ENCODE measurements around the gene ALDH3B1. TPM values are rescaled to one million over a fixed set of nuclear protein-coding genes. Genes with fewer than 3 reads are reported as not detected.

Gene ALDH3B1
- total and polyA plus RNA-seq, 10 of the 15 experiments (the other 5 are each of a cell fraction or from before 2014, with no cell fraction given), result 0.03 to 0.37 (median 0.17) TPM; not detected in 3

GRCh38 chr11:68009391-68010089 is 587 bp upstream of the ALDH3B1 start (continued):
- no peak for TF ChIP-seq REST (IDR thresholded peaks at IDR 0.05; ENCODE audit: low read depth, low read length)
- TF ChIP-seq EP300 (IDR thresholded peaks at IDR 0.05; ENCODE audit: borderline replicate concordance in 1 of 2, control insufficient read depth in 1 of 2, low read depth in 2 of 2, low read length in 2 of 2), result no peak
- TF ChIP-seq, protein P1, sequence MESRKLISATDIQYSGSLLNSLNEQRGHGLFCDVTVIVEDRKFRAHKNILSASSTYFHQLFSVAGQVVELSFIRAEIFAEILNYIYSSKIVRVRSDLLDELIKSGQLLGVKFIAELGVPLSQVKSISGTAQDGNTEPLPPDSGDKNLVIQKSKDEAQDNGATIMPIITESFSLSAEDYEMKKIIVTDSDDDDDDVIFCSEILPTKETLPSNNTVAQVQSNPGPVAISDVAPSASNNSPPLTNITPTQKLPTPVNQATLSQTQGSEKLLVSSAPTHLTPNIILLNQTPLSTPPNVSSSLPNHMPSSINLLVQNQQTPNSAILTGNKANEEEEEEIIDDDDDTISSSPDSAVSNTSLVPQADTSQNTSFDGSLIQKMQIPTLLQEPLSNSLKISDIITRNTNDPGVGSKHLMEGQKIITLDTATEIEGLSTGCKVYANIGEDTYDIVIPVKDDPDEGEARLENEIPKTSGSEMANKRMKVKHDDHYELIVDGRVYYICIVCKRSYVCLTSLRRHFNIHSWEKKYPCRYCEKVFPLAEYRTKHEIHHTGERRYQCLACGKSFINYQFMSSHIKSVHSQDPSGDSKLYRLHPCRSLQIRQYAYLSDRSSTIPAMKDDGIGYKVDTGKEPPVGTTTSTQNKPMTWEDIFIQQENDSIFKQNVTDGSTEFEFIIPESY (IDR thresholded peaks at IDR 0.05), result no peak
- no peak for TF ChIP-seq CBX5 (IDR thresholded peaks at IDR 0.05; ENCODE audit: low read depth)
- TF ChIP-seq BCL11A (IDR thresholded peaks at IDR 0.05; ENCODE audit: low read depth, low read length), result no peak
- no peak for TF ChIP-seq SREBF1 (IDR thresholded peaks at IDR 0.05; ENCODE audit: low read length)
- TF ChIP-seq BACH1 (IDR thresholded peaks at IDR 0.05; ENCODE audit: borderline replicate concordance), result no peak
- TF ChIP-seq PAX8 (IDR thresholded peaks at IDR 0.05), result no peak
- TF ChIP-seq ESRRA (IDR thresholded peaks at IDR 0.05; ENCODE audit: low read length), result no peak
- no peak for TF ChIP-seq MEF2B (IDR thresholded peaks at IDR 0.05; ENCODE audit: partially characterized antibody, poor library complexity, severe bottlenecking)
- TF ChIP-seq, protein P2, sequence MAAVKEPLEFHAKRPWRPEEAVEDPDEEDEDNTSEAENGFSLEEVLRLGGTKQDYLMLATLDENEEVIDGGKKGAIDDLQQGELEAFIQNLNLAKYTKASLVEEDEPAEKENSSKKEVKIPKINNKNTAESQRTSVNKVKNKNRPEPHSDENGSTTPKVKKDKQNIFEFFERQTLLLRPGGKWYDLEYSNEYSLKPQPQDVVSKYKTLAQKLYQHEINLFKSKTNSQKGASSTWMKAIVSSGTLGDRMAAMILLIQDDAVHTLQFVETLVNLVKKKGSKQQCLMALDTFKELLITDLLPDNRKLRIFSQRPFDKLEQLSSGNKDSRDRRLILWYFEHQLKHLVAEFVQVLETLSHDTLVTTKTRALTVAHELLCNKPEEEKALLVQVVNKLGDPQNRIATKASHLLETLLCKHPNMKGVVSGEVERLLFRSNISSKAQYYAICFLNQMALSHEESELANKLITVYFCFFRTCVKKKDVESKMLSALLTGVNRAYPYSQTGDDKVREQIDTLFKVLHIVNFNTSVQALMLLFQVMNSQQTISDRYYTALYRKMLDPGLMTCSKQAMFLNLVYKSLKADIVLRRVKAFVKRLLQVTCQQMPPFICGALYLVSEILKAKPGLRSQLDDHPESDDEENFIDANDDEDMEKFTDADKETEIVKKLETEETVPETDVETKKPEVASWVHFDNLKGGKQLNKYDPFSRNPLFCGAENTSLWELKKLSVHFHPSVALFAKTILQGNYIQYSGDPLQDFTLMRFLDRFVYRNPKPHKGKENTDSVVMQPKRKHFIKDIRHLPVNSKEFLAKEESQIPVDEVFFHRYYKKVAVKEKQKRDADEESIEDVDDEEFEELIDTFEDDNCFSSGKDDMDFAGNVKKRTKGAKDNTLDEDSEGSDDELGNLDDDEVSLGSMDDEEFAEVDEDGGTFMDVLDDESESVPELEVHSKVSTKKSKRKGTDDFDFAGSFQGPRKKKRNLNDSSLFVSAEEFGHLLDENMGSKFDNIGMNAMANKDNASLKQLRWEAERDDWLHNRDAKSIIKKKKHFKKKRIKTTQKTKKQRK (IDR thresholded peaks at IDR 0.05; ENCODE audit: low read depth, low read length), result no peak
- TF ChIP-seq POLR2AphosphoS5 (IDR thresholded peaks at IDR 0.05; ENCODE audit: low read length), result no peak
- no peak for TF ChIP-seq CBFB (IDR thresholded peaks at IDR 0.05; ENCODE audit: low read depth)
- peak; percentile 31; the same call in 1 of the 2 replicates for TF ChIP-seq SMC3 (IDR thresholded peaks at IDR 0.05; ENCODE audit: borderline replicate concordance, low read length)
- TF ChIP-seq BCL3 (IDR thresholded peaks at IDR 0.05; ENCODE audit: borderline replicate concordance, insufficient read depth, low read depth, low read length, poor library complexity, severe bottlenecking), result no peak
- TF ChIP-seq RAD51 (IDR thresholded peaks at IDR 0.05), result no peak
- TF ChIP-seq RAD21 (IDR thresholded peaks at IDR 0.05; ENCODE audit: insufficient read depth, low read depth, low read length), result peak; percentile 54
- TF ChIP-seq, protein P3, sequence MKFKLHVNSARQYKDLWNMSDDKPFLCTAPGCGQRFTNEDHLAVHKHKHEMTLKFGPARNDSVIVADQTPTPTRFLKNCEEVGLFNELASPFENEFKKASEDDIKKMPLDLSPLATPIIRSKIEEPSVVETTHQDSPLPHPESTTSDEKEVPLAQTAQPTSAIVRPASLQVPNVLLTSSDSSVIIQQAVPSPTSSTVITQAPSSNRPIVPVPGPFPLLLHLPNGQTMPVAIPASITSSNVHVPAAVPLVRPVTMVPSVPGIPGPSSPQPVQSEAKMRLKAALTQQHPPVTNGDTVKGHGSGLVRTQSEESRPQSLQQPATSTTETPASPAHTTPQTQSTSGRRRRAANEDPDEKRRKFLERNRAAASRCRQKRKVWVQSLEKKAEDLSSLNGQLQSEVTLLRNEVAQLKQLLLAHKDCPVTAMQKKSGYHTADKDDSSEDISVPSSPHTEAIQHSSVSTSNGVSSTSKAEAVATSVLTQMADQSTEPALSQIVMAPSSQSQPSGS (IDR thresholded peaks at IDR 0.05; ENCODE audit: low read length), result no peak
